ENCODE results near the gene IFT74. TPM values are rescaled to one million over a fixed set of nuclear protein-coding genes. Genes with fewer than 3 reads are reported as not detected.

Gene IFT74
- total and polyA plus RNA-seq, 2 of the 13 experiments (the other 11 are each of a cell fraction or from before 2014, with no cell fraction given), result 4.2 to 12.3 TPM

GRCh38 chr9:27054841-27055240 is 98.6 kb downstream of the IFT74 start (continued):
- TF ChIP-seq HNF1A (IDR thresholded peaks at IDR 0.05; ENCODE audit: low read depth) (peak; percentile 64), HNF1A (CRISPR knock-in tag; IDR thresholded peaks at IDR 0.05; ENCODE audit: borderline replicate concordance) (no peak), NFE2L2 (IDR thresholded peaks at IDR 0.05; ENCODE audit: low read length) (peak; percentile 26; the same call in 1 of the 2 replicates), PAXIP1 (CRISPR knock-in tag; conservative IDR thresholded peaks at IDR 0.05) (0 out of 2 replicates have a peak, but pooled peaks have one; percentile 25), HHEX (CRISPR knock-in tag; IDR thresholded peaks at IDR 0.05) (peak; percentile 29; the same call in 1 of the 2 replicates), FIP1L1 (IDR thresholded peaks at IDR 0.05; ENCODE audit: borderline replicate concordance, insufficient read depth, low read depth, low read length) (no peak), U2AF2 (IDR thresholded peaks at IDR 0.05; ENCODE audit: low read depth, low read length) (no peak), NR2C2 (CRISPR knock-in tag; IDR thresholded peaks at IDR 0.05; ENCODE audit: borderline replicate concordance) (no peak), FOXA3 (CRISPR knock-in tag; IDR thresholded peaks at IDR 0.05) (peak; percentile 49), ZNF337 (CRISPR knock-in tag; IDR thresholded peaks at IDR 0.05; ENCODE audit: borderline replicate concordance, low read depth) (no peak), ZBTB3 (CRISPR knock-in tag; IDR thresholded peaks at IDR 0.05; ENCODE audit: borderline replicate concordance, low read depth) (no peak), ERF (CRISPR knock-in tag; IDR thresholded peaks at IDR 0.05) (no peak), ARID3A (IDR thresholded peaks at IDR 0.05; ENCODE audit: low read depth, low read length) (peak; percentile 71), ISX (CRISPR knock-in tag; conservative IDR thresholded peaks at IDR 0.05) (no peak), EP300 (IDR thresholded peaks at IDR 0.05; ENCODE audit: low read depth in 2 of 2, low read length in 2 of 2) (peak in 1 of 2 experiments; percentile 28; a peak in 1 of 4 replicates), EP300 (CRISPR knock-in tag; IDR thresholded peaks at IDR 0.05; ENCODE audit: borderline replicate concordance) (no peak), TBX3 (IDR thresholded peaks at IDR 0.05; ENCODE audit: borderline replicate concordance) (peak; percentile 60; the same call in 1 of the 2 replicates), ELF3 (CRISPR knock-in tag; IDR thresholded peaks at IDR 0.05) (0 out of 2 replicates have a peak, but pooled peaks have one; percentile 13), ATF1 (CRISPR knock-in tag; IDR thresholded peaks at IDR 0.05) (0 out of 2 replicates have a peak, but pooled peaks have one; percentile 12), ZFY (CRISPR knock-in tag; IDR thresholded peaks at IDR 0.05) (no peak), PPARG (CRISPR knock-in tag; conservative IDR thresholded peaks at IDR 0.05) (peak; percentile 49; the same call in 1 of the 2 replicates)

All from HepG2 (cell line).